Smooth muscle cell of the umbilical artery (primary cell): ENCODE measurements around the gene GPD1. TPM values are rescaled to one million over a fixed set of nuclear protein-coding genes. Genes with fewer than 3 reads are reported as not detected.

ENCODE experiments used
- total RNA-seq: library from RNA; depleted of rRNA; stranded (reverse); fragments of >200 nt; gene quantifications from 2 replicates; pipeline ENCODE4 v1.2.3, GENCODE V29; 2014

GPD1 gene
- not detected in 2 replicates for total RNA-seq

DNA sequence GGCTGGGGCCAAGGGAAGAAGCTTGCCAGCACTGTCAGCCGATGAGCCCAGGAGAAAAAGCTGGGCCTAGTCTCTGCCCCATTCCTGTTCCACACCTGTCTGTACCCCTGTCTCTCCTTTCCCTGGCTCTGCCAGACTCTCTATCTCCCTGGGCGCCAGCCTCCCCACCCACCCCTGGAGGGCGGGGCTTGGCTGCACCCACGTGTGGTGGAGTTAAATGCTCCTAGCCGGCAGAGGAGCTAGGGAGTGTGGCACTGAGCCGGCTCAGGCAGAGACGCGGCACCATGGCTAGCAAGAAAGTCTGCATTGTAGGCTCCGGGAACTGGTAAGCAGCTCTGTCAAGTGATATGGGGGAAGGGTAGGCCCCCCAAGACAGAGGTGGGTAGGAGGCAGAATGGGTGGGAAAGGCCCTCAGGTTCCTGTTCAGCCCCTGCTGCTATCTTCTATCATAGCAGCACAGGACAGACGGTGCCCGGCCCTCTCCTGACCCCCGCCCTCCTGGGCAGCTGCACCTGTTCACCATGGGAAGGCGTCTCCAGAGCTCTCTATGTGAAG is at the start of gene GPD1:
TSS of gene GPD1 (plus strand) at position 242 of the 555 bp plus-strand sequence. CDS start at position 285, 43 bp downstream.

GRCh38 chr12:50057000-50057841 is 46.6 kb upstream of the GPD1 start, which contains the start of gene ASIC1:
Gene ASIC1, plus strand, starts transcription at chr12:50057596. Its CDS starts 1,171 bp downstream, at chr12:50058767.

DNA sequence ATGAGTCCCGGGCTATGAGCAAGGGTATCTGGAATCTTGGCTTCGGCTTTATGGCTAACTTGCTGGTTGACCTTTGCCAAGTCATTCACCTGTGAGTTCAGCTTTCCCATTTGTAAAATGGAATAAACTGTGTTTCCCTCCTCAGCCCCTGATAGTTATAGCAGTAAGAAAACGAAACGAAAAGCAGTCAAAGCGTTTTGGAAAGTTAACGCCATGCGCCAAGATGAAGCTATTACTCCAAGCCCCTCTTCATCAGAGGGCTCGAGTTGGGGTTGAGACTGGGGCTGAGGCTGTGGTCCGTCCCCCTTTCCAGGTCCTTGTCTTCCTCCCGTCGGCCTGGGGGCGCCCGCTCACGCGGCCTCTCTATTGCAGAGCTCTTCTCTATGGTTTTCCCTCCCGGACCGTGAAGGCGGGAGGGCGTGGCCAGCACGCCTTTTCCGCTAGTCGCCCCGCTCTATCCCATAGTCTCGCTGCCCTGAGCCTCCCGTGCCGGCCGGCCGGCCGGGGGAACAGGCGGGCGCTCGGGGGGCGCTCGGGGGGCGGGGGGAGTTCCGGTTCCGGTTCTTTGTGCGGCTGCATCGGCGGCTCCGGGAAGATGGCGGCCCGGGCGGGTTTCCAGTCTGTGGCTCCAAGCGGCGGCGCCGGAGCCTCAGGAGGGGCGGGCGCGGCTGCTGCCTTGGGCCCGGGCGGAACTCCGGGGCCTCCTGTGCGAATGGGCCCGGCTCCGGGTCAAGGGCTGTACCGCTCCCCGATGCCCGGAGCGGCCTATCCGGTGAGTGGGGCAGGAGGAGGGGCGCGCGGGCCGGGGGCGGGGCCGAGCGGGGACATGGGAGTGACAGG is 18.8 kb upstream of the GPD1 start, which contains the start of gene SMARCD1:
TSS of gene SMARCD1 (plus strand) at position 568 of the 840 bp plus-strand sequence. CDS start at position 596, 28 bp downstream.

DNA sequence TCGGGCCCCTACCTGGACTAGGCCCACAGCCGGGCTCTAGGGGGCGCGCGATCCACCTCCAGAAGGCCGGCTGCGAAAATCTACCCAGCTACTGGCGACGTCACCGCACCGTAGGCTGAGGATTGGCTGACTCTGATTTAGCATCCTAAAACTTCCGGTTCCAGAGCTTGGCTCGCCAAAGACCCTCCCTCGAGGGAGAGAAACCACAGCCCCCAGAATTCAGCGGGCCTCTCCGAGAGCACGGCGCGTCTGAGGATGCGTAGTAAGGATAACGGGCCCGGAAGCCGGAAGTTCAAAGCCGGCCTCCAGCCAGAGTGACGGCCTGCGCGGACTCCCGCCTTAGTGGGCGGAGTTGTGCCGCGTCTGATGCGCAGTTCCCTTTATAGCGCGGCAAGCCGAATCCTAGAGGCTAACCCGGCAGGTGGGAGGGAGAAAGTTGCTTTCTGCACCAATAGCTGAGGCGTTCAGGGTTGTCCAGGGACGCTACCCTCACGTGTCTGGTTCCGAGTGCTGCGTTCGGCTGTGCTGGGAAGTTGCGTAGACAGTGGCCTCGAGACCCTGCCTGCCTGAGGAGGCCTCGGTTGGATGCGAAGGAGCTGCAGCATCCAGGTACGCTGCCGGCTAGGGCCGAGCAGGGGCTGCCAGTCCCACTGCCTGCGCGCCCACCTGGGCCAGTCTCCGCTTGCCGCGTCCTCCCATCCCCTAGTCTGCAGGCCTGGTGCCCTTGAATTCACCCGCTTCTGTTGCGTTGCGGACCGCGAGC is 8.1 kb downstream of the GPD1 start, which contains the start of gene COX14:
TSS of gene COX14 (plus strand) at position 544 of the 763 bp plus-strand sequence. CDS start 7,808 bp downstream, outside the sequence.

Other genes starting within 250 kb of the GPD1 start
- 0.65 and 1.5 TPM in 2 replicates for gene FAIM2, start 200.1 kb upstream of the GPD1 start, total RNA-seq
- gene AQP2, start 153.3 kb upstream of the GPD1 start, total RNA-seq, result not detected in 2 replicates
- gene AQP5, start 142.1 kb upstream of the GPD1 start, total RNA-seq, result not detected in 2 replicates
- not detected in 2 replicates for gene AQP6, start 131.1 kb upstream of the GPD1 start, total RNA-seq
- 13.7 and 41.1 TPM in 2 replicates for gene RACGAP1, start 78.5 kb upstream of the GPD1 start, total RNA-seq
- 2.7 and 4.8 TPM in 2 replicates for gene ASIC1, start 46.4 kb upstream of the GPD1 start, total RNA-seq
- gene SMARCD1, start 18.7 kb upstream of the GPD1 start, total RNA-seq, result 21.1 and 54.0 TPM in 2 replicates
- gene COX14, start 8.2 kb downstream of the GPD1 start, total RNA-seq, result 12.5 and 39.5 TPM in 2 replicates
- 32.1 and 40.2 TPM in 2 replicates for gene CERS5, start 63.4 kb downstream of the GPD1 start, total RNA-seq
- 124 and 151 TPM in 2 replicates for gene LIMA1, start 179.5 kb downstream of the GPD1 start, total RNA-seq